VCaP (cell line): ENCODE results near the gene SYT9.

Experiments used
- H3K27ac ChIP-seq: fragments of 450-650 bp; 2 replicates; pipeline ENCODE4 v1.5.1; 2017
- CTCF ChIP-seq: fragments of 450-650 bp; conservative IDR thresholded peaks from 2 replicates; pipeline ENCODE4 v1.5.1; 2017; ENCODE audit warnings: mild to moderate bottlenecking, moderate library complexity

SYT9 gene

GRCh38 chr11:7462706-7463105 is 211.0 kb downstream of the SYT9 start:
- no peak for TF ChIP-seq CTCF
- no peak overlapping the region for H3K27ac ChIP-seq

- no peak for TF ChIP-seq CTCF
- H3K27ac ChIP-seq = no peak overlapping the region
Measured at GRCh38 chr11:7467652-7468051, 215.9 kb downstream of the SYT9 start.

GRCh38 chr11:7469351-7469865 is 217.7 kb downstream of the SYT9 start:
- H3K27ac ChIP-seq = no peak overlapping the region
- TF ChIP-seq CTCF = no peak

GRCh38 chr11:7471071-7471470 is 219.4 kb downstream of the SYT9 start:
- no peak for TF ChIP-seq CTCF
- H3K27ac ChIP-seq = no peak overlapping the region

GRCh38 chr11:7473717-7474116 is 222.0 kb downstream of the SYT9 start:
- no peak for TF ChIP-seq CTCF
- no peak overlapping the region for H3K27ac ChIP-seq

- no peak for TF ChIP-seq CTCF
- no peak overlapping the region for H3K27ac ChIP-seq
Measured at GRCh38 chr11:7480113-7480512, 228.4 kb downstream of the SYT9 start.

- TF ChIP-seq CTCF = no peak
- H3K27ac ChIP-seq = no peak overlapping the region
Measured at GRCh38 chr11:7484131-7484530, 232.4 kb downstream of the SYT9 start.
